GM23338 (cell line): ENCODE measurements around the gene SPINDOC. TPM values are rescaled to one million over a fixed set of nuclear protein-coding genes. Genes with fewer than 3 reads are reported as not detected.

Experiments
- ATAC-seq: fragments of 200-7000 bp; cut with Tn5 transposase; 3 replicates; pipeline ENCODE4 v1.9.1; 2020
- DNase-seq: peaks from one replicate; pipeline ENCODE4 v3.0.0-alpha.2; 2015; ENCODE audit warnings: low spot score
- H2AFZ ChIP-seq: fragments of 200-600 bp; sonication (generic); 2 replicates; pipeline ENCODE4 v1.8.0; 2016; ENCODE audit warnings: antibody characterized with exemption, mild to moderate bottlenecking, moderate library complexity
- H3F3A ChIP-seq: fragments of 200-600 bp; sonication (generic); replicated peaks from 2 replicates; pipeline ENCODE4 v1.8.0; 2017; ENCODE audit warnings: antibody characterized with exemption, mixed run types, low read depth
- H3K27ac ChIP-seq: fragments of 200-600 bp; sonication (generic); 2 replicates; pipeline ENCODE4 v1.6.1; 2016; ENCODE audit warnings: low read depth
- H3K27me3 ChIP-seq: fragments of 200-600 bp; sonication (generic); 2 replicates; pipeline ENCODE4 v1.8.0; 2016; ENCODE audit warnings: mild to moderate bottlenecking, mixed run types, moderate library complexity; ENCODE audit not compliant: insufficient read depth
- H3K36me3 ChIP-seq: fragments of 200-600 bp; sonication (generic); 2 replicates; pipeline ENCODE4 v1.8.0; 2016; ENCODE audit warnings: mild to moderate bottlenecking; ENCODE audit not compliant: insufficient read depth
- H3K4me1 ChIP-seq: fragments of 200-600 bp; sonication (generic); 2 replicates; pipeline ENCODE4 v1.8.0; 2016; ENCODE audit warnings: mild to moderate bottlenecking, moderate library complexity; ENCODE audit not compliant: insufficient read depth
- H3K4me2 ChIP-seq: fragments of 200-600 bp; sonication (generic); 2 replicates; pipeline ENCODE4 v1.7.1; 2017; ENCODE audit warnings: mixed run types
- H3K4me3 ChIP-seq: fragments of 200-600 bp; sonication (generic); 2 replicates; pipeline ENCODE4 v1.6.1; 2016; ENCODE audit warnings: mixed run types
- H3K79me2 ChIP-seq: fragments of 200-600 bp; sonication (generic); replicated peaks from 2 replicates; pipeline ENCODE4 v1.8.0; 2017; ENCODE audit warnings: mild to moderate bottlenecking; ENCODE audit not compliant: insufficient read depth
- H3K9me2 ChIP-seq: fragments of 200-600 bp; sonication (generic); 2 replicates; pipeline ENCODE4 v1.8.0; 2017; ENCODE audit not compliant: insufficient read depth
- H4K20me1 ChIP-seq: fragments of 200-600 bp; sonication (generic); replicated peaks from 2 replicates; pipeline ENCODE4 v1.8.0; 2017; ENCODE audit warnings: mild to moderate bottlenecking; ENCODE audit not compliant: insufficient read depth
- H3K27ac Mint-ChIP-seq: 2 replicates; pipeline ENCODE4 v1.8.0; 2020; ENCODE audit warnings: inconsistent platforms, mild to moderate bottlenecking, moderate library complexity, mixed read lengths
- H3K27me3 Mint-ChIP-seq: 3 replicates; pipeline ENCODE4 v1.8.0; 2022; ENCODE audit warnings: low read depth, mild to moderate bottlenecking, moderate library complexity, mixed read lengths, inconsistent platforms; ENCODE audit not compliant: insufficient read depth, poor library complexity
- H3K36me3 Mint-ChIP-seq: 3 replicates; pipeline ENCODE4 v1.8.0; 2021; ENCODE audit warnings: low read depth, mild to moderate bottlenecking, inconsistent platforms, moderate library complexity, mixed read lengths
- H3K4me1 Mint-ChIP-seq: 3 replicates; pipeline ENCODE4 v1.8.0; 2020; ENCODE audit warnings: mild to moderate bottlenecking, inconsistent platforms, mixed read lengths
- H3K4me3 Mint-ChIP-seq: 3 replicates; pipeline ENCODE4 v1.8.0; 2021; ENCODE audit warnings: moderate library complexity, mild to moderate bottlenecking, inconsistent platforms, mixed read lengths
- H3K9me3 Mint-ChIP-seq: 3 replicates; pipeline ENCODE4 v1.8.0; 2020; ENCODE audit warnings: moderate library complexity, mild to moderate bottlenecking, inconsistent platforms, mixed read lengths
- EZH2 ChIP-seq: fragments of 200-600 bp; sonication (generic); IDR thresholded peaks from one replicate; pipeline ENCODE4 v1.8.0; 2017; ENCODE audit warnings: antibody characterized with exemption, mild to moderate bottlenecking, low read depth; ENCODE audit not compliant: unreplicated experiment
- NANOG ChIP-seq: IDR thresholded peaks from 2 replicates; pipeline ENCODE4 v1.6.1; 2016; ENCODE audit warnings: antibody characterized with exemption, borderline replicate concordance
- REST ChIP-seq: IDR thresholded peaks from one replicate; pipeline ENCODE4 v1.6.1; 2018; ENCODE audit warnings: antibody characterized with exemption; ENCODE audit not compliant: unreplicated experiment
- ZNF114 ChIP-seq: fragments of 250-450 bp; sonication (Bioruptor Pico); IDR thresholded peaks from 2 replicates; pipeline ENCODE4 v1.5.0; 2020; ENCODE audit warnings: mild to moderate bottlenecking, moderate library complexity
- ZNF462 ChIP-seq: fragments of 250-450 bp; sonication (Bioruptor Pico); IDR thresholded peaks from 2 replicates; pipeline ENCODE4 v1.5.0; 2020; ENCODE audit warnings: mild to moderate bottlenecking, moderate library complexity
- polyA plus RNA-seq: library from polyadenylated mRNA; unstranded; fragments of >200 nt; fragmentation: Nextera tagmentation; extraction: Ambion mirVana; gene quantifications from 2 replicates; pipeline ENCODE4 v1.2.1, GENCODE V29; 2016
- total RNA-seq: library from RNA; depleted of rRNA; stranded (reverse); fragments of >200 nt; shearing (Covaris generic); gene quantifications from 2 replicates; pipeline ENCODE4 v1.2.3, GENCODE V29; 2014

The SPINDOC gene
- total and polyA plus RNA-seq, 2 experiments from 2014 or later = 9.4 to 84.7 TPM

GRCh38 chr11:63816732-63817131, 3.5 kb downstream of the SPINDOC start:
- Histone ChIP-seq H3K79me2 (peaks cover 48% of the 10 kb centered on the region), H3K4me1 (peaks cover 21% of the 10 kb centered on the region), H3K27ac (no peak overlapping the region), H3K4me2 (no peak overlapping the region), H2AFZ (no peak overlapping the region), H3K4me3 (no peak overlapping the region), H3K36me3 (peaks cover 28% of the 10 kb centered on the region), H4K20me1 (peaks cover 41% of the 10 kb centered on the region), H3F3A (peaks cover 17% of the 10 kb centered on the region), H3K9me2 (no peaks in the 10 kb centered on the region), H3K27me3 (peaks cover 7% of the 10 kb centered on the region)
- no peak for DNase-seq
- ATAC-seq = no peak
- H3K27me3 Mint-ChIP-seq = peaks cover 11% of the 10 kb centered on the region
- peaks cover 73% of the 10 kb centered on the region for H3K36me3 Mint-ChIP-seq
- no peak overlapping the region for H3K4me3 Mint-ChIP-seq
- peaks cover 26% of the 10 kb centered on the region for H3K4me1 Mint-ChIP-seq
- no peak for TF ChIP-seq ZNF114 (CRISPR knock-in tag)
- no peak for TF ChIP-seq REST
- TF ChIP-seq EZH2 = no peak
- TF ChIP-seq NANOG = no peak
- TF ChIP-seq ZNF462 (CRISPR knock-in tag) = no peak
- no peak overlapping the region for H3K27ac Mint-ChIP-seq
- H3K9me3 Mint-ChIP-seq = no peaks in the 10 kb centered on the region; the same call in 2 of the 3 replicates
